Right forelimb (tissue), 1 donor: Measurements from ENCODE around the gene PRXL2B.
"Not testable (repeated sequence)": the region's sequence is repeated elsewhere in the genome, so short reads cannot be mapped to it uniquely, and the experiment has no call there.

ENCODE experiments used
- DNase-seq: peaks from one replicate; pipeline ENCODE4 v3.0.0-alpha.2; 2018

PRXL2B gene

GRCh38 chr1:2624735-2625300, 38.2 kb downstream of the PRXL2B start:
- no peak for DNase-seq

GRCh38 chr1:2625311-2625710, 38.7 kb downstream of the PRXL2B start:
- DNase-seq: no peak

DNA sequence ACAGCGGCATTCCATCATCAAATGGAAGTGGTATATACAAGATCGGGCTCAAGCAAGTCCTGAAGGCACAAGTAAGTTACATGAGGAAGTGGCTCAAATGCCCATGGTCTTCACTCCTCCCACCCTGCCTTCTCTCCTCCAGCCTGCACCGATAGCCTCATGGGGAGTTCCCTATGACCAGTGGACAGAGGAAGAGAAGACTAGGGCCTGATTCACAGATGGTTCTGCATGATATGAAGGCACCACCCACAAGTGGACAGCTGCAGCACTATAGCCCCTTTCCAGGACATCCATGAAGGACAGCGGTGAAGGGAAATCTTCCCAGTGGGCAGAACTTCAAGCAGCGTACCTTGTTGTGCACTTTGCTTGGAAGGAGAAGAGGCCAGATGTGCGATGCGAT, 39.2 kb downstream of the PRXL2B start:
- not testable (repeated sequence) for DNase-seq

GRCh38 chr1:2627746-2628145, 41.2 kb downstream of the PRXL2B start:
- no peak for DNase-seq

DNA sequence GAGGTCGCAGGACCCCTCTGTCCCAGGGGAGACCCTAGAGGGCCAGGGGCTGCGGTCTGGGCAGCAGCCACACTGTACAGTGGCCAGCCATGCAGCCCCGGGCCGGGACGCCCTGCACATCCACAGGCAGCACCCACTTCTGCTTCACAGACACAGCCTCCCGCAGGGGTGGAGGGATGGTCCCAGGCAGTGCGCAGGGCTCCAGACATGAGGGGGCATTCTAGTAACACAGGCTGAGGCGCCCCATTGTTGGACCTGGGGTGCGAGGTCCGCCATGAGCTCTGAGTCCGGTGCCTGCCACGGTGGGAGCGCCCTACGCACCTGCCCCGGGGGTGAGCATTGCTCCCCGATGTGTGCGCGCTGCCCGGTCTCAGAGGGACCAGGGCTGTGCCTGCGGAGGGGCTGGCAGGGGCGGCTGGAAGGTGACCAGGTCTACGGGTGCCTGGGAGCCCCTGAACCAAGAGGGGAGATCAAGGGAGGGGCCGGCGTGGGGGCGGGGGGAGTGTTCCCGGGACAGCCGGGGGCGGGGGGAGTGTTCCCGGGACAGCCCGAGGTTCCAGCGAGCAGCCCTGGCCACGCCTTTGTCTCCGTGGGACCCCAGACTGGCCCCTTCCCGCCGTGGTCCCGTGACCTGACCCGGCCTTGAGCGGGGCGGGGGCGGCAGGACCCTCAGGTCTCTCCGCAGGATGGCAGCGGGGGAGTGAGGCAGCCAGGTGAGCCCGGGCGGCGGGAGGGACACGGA, 41.8 kb downstream of the PRXL2B start:
- DNase-seq: no peak

DNA sequence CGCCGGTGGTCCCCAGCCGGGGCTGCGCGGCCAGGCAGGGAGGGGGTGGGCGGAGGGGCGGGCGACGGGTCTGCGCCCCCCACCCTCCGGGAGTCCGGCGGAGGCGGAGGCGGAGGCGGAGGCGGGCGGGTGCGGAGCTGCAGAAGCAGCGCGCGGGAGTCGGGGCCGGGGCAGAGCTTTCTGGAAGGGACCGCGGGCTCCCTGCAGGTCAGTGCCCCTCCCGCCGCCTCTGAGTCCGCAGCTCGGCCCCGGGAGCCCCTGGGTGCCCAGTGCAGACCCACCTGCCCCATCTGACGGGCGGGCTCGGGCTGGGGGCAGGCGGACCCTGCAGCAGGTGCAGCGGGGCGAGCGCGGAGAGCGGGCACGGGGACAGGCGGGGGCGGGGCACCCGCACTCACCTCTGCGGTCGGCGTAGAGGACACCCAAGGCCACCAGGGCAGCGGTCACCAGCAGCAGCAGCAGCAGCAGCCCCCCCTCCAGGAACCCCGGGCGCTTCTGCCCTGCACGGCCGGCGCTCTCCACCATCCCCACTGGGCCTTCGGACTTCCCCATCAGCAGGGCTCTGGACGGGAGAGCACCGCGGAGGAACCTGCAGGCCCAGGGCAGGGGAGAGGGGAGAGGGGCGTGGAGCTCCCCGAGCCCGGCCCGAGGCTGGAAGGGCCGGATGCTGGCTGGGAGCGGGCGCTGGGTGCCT, 42.5 kb downstream of the PRXL2B start:
- no peak for DNase-seq

GRCh38 chr1:2629627-2630497, 43.3 kb downstream of the PRXL2B start:
- no peak for DNase-seq

GRCh38 chr1:2630498-2631135, 44.0 kb downstream of the PRXL2B start:
- no peak for DNase-seq

GRCh38 chr1:2631136-2632050, 44.8 kb downstream of the PRXL2B start:
- DNase-seq: no peak

DNA sequence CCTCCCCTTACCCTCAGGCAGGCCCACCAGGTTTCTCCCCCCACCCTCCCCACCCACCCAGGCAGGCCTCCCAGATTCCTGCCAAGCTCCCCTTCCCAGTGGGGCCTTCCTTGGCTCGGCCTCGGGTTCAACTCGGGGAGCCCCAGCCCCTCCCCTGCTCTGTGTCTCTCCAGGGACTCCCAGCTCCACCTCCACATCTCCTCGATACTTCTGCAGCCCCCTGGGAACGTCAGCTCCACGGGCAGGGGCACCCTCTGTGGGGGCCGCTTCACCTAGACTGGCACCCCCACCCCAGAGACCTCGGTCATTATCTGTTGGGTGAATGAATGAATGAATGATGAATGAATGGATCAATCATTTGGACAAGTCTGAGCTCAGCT, 45.5 kb downstream of the PRXL2B start:
- DNase-seq: no peak

- DNase-seq: no peak
Measured at GRCh38 chr1:2632561-2633361, 46.2 kb downstream of the PRXL2B start, which contains the start of gene MMEL1. TSS of gene MMEL1 (minus strand) at chr1:2633016. CDS start at chr1:2629484, 3,532 bp downstream.

GRCh38 chr1:2633366-2633935, 46.9 kb downstream of the PRXL2B start:
- DNase-seq: no peak

- no peak for DNase-seq
Measured at GRCh38 chr1:2633936-2634491, 47.4 kb downstream of the PRXL2B start.

- DNase-seq: no peak
Measured at GRCh38 chr1:2635361-2636010, 48.9 kb downstream of the PRXL2B start.

DNA sequence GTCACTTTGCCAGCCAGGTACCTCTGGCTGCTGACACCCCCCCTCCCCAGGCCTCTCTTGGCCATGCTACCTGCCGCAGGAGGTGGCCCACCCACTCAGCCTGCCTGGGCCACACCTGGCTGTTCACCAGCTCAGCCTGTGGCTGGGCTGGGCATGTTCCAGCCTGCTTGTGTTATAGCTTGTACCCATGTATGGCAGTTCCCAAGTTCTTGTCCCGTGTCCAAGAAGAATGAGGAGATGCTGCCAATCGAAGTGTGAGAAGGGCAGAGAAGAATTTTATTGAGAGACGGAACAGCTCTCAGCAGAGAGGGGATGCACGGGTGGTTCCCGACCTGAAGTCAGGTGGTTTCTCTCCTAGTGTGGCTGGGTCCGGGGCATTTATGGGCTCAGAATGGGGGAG, 50.2 kb downstream of the PRXL2B start:
- DNase-seq: no peak

DNA sequence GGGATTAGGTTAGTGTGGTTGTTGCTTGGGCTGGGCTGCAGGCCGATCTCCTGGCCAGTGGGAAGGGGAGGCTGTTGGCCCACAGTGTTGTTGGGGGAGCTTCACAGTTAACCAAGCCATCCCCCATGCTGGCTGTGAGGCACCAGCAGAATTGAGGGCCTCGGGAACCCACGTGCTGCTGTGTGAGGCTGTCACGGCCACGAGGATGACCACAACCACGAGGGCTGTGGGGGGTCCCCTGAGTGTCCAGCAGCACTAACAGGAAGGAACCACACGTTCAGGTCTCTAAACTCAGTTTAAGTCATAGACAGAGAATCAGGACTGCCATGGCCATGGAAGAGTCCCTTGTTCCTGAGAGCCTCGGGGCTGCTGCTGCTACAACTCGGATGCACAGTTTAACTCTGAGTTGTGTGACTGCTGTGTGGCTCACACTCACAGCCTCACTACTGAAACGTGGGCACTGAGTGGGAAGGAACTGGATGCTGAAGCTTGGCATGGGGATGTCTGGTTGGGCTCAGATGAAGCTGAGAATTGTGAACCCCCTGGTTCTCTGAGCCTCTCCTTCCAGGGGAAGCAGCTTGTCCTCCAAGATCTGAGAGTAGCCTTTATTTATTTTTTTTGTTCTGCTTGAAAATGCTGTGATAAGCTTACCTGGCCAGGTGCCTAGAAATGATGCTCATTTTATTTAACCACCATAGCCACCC, 51.0 kb downstream of the PRXL2B start:
- no peak for DNase-seq

- no peak for DNase-seq
Measured at GRCh38 chr1:2638466-2639115, 52.0 kb downstream of the PRXL2B start.

- no peak for DNase-seq
Measured at GRCh38 chr1:2639203-2639602, 52.6 kb downstream of the PRXL2B start.
